Subcutaneous abdominal adipose tissue (tissue), 5 donors: ENCODE data around the gene CSNK1G1.
"Not testable (repeated sequence)": the region's sequence is repeated elsewhere in the genome, so short reads cannot be mapped to it uniquely, and the experiment has no call there.

Source experiments
- H3K27ac ChIP-seq: one replicate; pipeline ENCODE4 v1.7.0; 2013; ENCODE audit warnings: low read depth, mild to moderate bottlenecking, inconsistent platforms, low read length, moderate library complexity
- H3K27me3 ChIP-seq, 5 donors: one replicate each; pipeline ENCODE4 v1.7.0; 2013; ENCODE audit warnings: low read length in 5 of 5, inconsistent platforms in 1 of 5; ENCODE audit not compliant: control insufficient read depth in 5 of 5, insufficient read depth in 4 of 5
- H3K36me3 ChIP-seq, 5 donors: one replicate each; pipeline ENCODE4 v1.7.0; 2013; ENCODE audit warnings: low read length in 5 of 5; ENCODE audit not compliant: control insufficient read depth in 5 of 5, insufficient read depth in 5 of 5
- H3K4me1 ChIP-seq, 5 donors: one replicate each; pipeline ENCODE4 v1.7.0; 2013; ENCODE audit warnings: low read length in 5 of 5, mild to moderate bottlenecking in 3 of 5, moderate library complexity in 1 of 5; ENCODE audit not compliant: control insufficient read depth in 5 of 5, insufficient read depth in 5 of 5
- H3K4me3 ChIP-seq, 5 donors: one replicate each; pipeline ENCODE4 v1.7.0; 2013; ENCODE audit warnings: low read length in 5 of 5, low read depth in 1 of 5
- H3K9ac ChIP-seq, 5 donors: one replicate each; pipeline ENCODE4 v1.7.0; 2013; ENCODE audit warnings: low read length in 5 of 5, mild to moderate bottlenecking in 4 of 5, moderate library complexity in 3 of 5
- H3K9me3 ChIP-seq, 5 donors: one replicate each; pipeline ENCODE4 v1.7.0; 2013; ENCODE audit warnings: low read length in 5 of 5; ENCODE audit not compliant: control insufficient read depth in 5 of 5
- donor health status: healthy.
- donor health status: healthy.
- donor health status: healthy.
- donor health status: healthy.
- donor health status: healthy.

CSNK1G1 gene

GRCh38 chr15:64279131-64279530, 76.8 kb downstream of the CSNK1G1 start:
- Histone ChIP-seq H3K9me3 (no peaks in the 10 kb centered on the region), H3K27ac (no peak overlapping the region), H3K4me3 (no peak overlapping the region), H3K27me3 (no peaks in the 10 kb centered on the region), H3K4me1 (peaks cover 0 to 8% (median 0%) of the 10 kb centered on the region in 5 donors), H3K36me3 (peaks cover 0 to 3% (median 0%) of the 10 kb centered on the region in 5 donors), H3K9ac (no peak overlapping the region)

DNA sequence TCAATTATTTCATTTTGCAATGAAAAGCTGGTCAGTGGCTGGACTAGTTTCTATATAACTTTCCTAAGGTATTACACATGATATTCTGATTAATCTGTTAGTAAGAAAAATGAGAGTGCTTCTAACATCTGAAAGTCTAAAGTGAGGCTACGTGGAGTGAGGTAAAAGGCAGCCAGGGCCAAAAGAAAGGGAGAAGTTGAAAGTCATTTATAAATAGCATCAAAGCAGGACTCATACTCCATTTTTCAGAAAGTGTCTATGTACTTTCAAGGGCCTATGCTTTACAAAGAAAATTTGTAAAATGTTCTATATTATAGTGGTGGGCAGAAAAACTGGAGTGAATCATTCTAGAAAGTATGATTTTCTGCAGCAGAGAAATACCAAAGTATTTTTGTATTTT, 80.0 kb downstream of the CSNK1G1 start:
- Histone ChIP-seq H3K9ac (no peak overlapping the region), H3K4me1 (peaks cover 0 to 5% (median 0%) of the 10 kb centered on the region in 5 donors), H3K27me3 (no peaks in the 10 kb centered on the region), H3K27ac (no peak overlapping the region), H3K4me3 (no peak overlapping the region), H3K9me3 (no peaks in the 10 kb centered on the region), H3K36me3 (peaks cover 0 to 3% (median 0%) of the 10 kb centered on the region in 5 donors)

DNA sequence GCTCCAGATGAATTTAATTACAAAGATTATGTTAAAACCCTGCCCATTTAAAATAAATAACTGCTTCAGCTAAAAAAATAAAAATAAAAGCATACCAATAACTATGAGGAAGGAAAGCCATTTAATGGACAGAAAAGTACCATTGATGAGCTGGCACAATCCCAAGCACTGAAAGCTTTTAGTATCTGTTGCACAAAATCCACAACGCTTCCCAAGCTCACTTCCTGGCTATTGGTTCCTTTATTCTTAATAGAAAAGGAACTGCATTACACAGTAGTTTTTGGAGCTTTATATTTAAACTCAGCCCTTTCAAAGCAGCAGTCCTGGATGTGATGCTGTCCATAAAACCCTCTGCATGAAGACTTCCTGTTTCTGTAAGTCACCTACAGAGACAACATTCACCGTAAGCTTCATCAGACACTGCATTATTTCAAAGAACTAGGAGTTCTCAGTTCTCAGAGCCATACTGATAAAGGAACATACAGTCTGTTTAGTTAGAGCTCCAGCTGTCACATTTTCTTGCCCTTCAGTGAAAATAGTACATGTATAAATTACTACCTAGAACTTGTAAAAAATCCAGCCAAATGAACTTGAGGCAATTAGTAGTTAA, 81.5 kb downstream of the CSNK1G1 start:
- Histone ChIP-seq H3K36me3 (peaks cover 0 to 3% (median 0%) of the 10 kb centered on the region in 5 donors), H3K27ac (no peak overlapping the region), H3K4me1 (peaks cover 0 to 5% (median 0%) of the 10 kb centered on the region in 5 donors)

GRCh38 chr15:64267331-64267973, 88.5 kb downstream of the CSNK1G1 start:
- no peak overlapping the region for H3K9ac ChIP-seq
- H3K27me3 ChIP-seq: no peaks in the 10 kb centered on the region
- H3K4me3 ChIP-seq: no peak overlapping the region
- peaks cover 0 to 4% (median 0%) of the 10 kb centered on the region in 5 donors for H3K4me1 ChIP-seq
- H3K9me3 ChIP-seq: no peaks in the 10 kb centered on the region
- H3K36me3 ChIP-seq: no peaks in the 10 kb centered on the region
- H3K27ac ChIP-seq: no peak overlapping the region

More for the DNA sequence above, 81.5 kb downstream of the CSNK1G1 start:
- H3K9me3 ChIP-seq: no peaks in the 10 kb centered on the region
- H3K4me3 ChIP-seq: no peak overlapping the region
- H3K9ac ChIP-seq: no peak overlapping the region
- no peaks in the 10 kb centered on the region for H3K27me3 ChIP-seq

- not testable (repeated sequence) for H3K9ac ChIP-seq, H3K4me1 ChIP-seq, H3K9me3 ChIP-seq, H3K36me3 ChIP-seq, H3K4me3 ChIP-seq, H3K27ac ChIP-seq, H3K27me3 ChIP-seq
Measured at GRCh38 chr15:64265188-64265587, 90.8 kb downstream of the CSNK1G1 start.

DNA sequence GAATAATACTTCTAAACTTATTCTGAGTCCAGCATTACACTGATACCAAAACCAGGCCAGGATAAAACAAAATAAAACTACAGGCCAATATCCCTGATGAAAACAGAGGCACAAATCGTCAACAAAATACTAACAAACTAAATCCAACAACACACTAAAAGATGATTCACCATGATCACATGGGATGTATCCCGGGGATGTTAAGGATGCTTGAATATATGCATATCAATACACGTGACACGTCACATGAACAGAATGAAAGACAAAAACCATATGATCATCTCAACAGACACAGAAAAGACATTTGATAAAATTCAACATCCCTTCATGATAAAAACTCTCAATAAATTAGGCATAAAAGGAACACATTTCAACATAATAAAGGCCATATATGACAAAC, 91.5 kb downstream of the CSNK1G1 start:
- no peaks in the 10 kb centered on the region for H3K27me3 ChIP-seq
- no peaks in the 10 kb centered on the region for H3K9me3 ChIP-seq
- H3K36me3 ChIP-seq: no peaks in the 10 kb centered on the region

DNA sequence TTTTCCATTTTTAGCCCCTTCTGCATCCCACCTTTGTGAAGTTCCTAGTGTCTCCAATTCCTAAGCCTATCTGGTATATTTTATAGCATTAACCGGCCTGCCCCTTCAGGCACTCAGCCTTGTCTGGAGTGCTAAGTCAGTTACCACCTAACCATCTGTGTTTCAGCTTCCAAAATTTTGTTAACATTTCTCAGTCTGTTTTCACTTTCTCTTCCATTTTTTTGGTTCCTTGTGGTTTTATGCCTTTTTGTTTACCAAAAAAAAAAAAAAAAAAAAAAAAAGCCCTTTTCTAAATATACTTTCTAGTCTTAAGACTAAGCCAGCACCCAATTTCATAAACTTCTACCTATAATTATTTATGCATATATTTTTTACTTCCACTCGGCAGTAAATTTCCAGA, 92.4 kb downstream of the CSNK1G1 start:
- peaks cover 0 to 2% (median 0%) of the 10 kb centered on the region in 5 donors for H3K4me1 ChIP-seq
- H3K27me3 ChIP-seq: no peaks in the 10 kb centered on the region
- H3K9ac ChIP-seq: no peak overlapping the region
- no peaks in the 10 kb centered on the region for H3K36me3 ChIP-seq
- no peak overlapping the region for H3K27ac ChIP-seq
- no peaks in the 10 kb centered on the region for H3K9me3 ChIP-seq
- no peak overlapping the region for H3K4me3 ChIP-seq

More for the DNA sequence above, 91.5 kb downstream of the CSNK1G1 start:
- Histone ChIP-seq H3K9ac (no peak overlapping the region), H3K4me3 (no peak overlapping the region), H3K4me1 (peaks cover 0 to 4% (median 0%) of the 10 kb centered on the region in 5 donors), H3K27ac (no peak overlapping the region)

DNA sequence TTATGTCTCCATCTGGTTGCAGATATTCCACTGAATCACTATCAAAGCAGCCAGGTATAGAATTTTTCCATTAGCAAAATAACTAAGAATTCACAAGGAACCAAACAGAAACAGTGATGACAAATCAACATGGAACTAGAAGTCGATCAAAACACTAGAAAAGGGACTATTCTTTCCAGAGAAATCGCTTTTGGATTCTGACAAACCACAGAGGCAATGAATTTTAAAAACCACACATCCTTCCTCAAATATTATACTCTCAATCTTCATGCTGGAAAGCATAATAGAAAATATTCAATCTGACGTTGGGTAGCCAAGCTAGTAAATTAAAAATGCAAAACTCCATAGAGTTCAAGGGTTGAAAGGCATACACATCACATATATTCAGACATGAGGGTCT, 99.9 kb downstream of the CSNK1G1 start:
- Histone ChIP-seq H3K27me3 (no peaks in the 10 kb centered on the region), H3K4me3 (no peak overlapping the region), H3K9ac (no peak overlapping the region), H3K27ac (no peak overlapping the region), H3K36me3 (peaks cover 0 to 6% (median 0%) of the 10 kb centered on the region in 5 donors), H3K4me1 (peaks cover 0 to 2% (median 0%) of the 10 kb centered on the region in 5 donors), H3K9me3 (peaks cover 0 to 7% (median 0%) of the 10 kb centered on the region in 5 donors)

- Histone ChIP-seq H3K27me3 (no peaks in the 10 kb centered on the region), H3K9ac (no peak overlapping the region), H3K4me3 (no peak overlapping the region), H3K36me3 (peaks cover 0 to 6% (median 0%) of the 10 kb centered on the region in 5 donors), H3K4me1 (peaks cover 2 to 17% (median 15%) of the 10 kb centered on the region in 5 donors), H3K27ac (no peak overlapping the region), H3K9me3 (peaks cover 0 to 5% (median 0%) of the 10 kb centered on the region in 5 donors)
Measured at GRCh38 chr15:64251658-64252057, 104.3 kb downstream of the CSNK1G1 start.

DNA sequence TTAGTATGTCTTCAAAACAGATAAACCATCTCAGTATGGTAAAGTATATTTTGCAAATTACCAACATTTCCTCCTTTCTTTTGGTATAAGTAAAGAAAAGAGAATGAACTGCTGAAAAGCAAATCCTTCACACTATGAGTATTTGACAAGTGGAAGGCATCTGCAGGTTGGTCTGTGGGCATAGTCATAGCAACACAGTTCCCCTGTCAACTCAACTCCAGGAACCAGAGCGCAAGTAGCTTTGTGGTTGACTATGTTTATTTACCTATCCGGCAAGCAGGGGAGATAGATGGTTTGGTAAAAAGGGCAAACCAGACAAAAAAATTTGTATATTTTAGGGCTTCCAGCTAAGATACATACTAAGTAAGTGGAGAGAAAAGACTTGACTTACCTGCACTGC, 104.9 kb downstream of the CSNK1G1 start:
- Histone ChIP-seq H3K4me1 (peaks cover 2 to 17% (median 15%) of the 10 kb centered on the region in 5 donors), H3K9me3 (peaks cover 0 to 2% (median 0%) of the 10 kb centered on the region in 5 donors), H3K27ac (no peak overlapping the region), H3K36me3 (peaks cover 0 to 5% (median 0%) of the 10 kb centered on the region in 5 donors), H3K4me3 (no peak overlapping the region), H3K27me3 (no peaks in the 10 kb centered on the region), H3K9ac (no peak overlapping the region)
